HG03045 (cell line): Measurements from ENCODE around the gene VIPAS39.

ENCODE experiments used
- ATAC-seq: cut with Tn5 transposase; IDR thresholded peaks from one replicate; pipeline ENCODE4 v1.9.1; 2021; ENCODE audit warnings: mild to moderate bottlenecking, moderate library complexity; ENCODE audit not compliant: unreplicated experiment

The VIPAS39 gene

DNA sequence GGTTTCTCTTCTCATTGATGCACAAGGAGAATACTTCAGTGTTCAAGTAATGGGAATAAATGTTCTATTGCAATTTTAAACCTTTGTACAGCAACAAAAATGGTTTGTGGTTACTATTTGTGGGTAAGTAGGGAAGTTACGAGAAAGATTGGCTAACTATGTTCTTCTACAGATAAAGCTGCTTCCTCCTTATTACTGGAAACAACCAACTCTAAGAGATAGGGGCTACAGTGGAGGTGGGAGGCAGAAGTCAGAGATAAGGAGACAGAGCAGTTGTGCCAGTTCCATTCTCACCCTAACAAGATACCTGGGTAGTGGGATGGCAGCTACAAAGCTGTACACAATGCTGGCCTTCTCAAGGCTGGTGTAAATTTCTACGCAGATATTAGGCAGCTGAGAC lies 50.2 kb downstream of the VIPAS39 start:
- no peak for ATAC-seq

GRCh38 chr14:77406718-77407117 lies 50.7 kb downstream of the VIPAS39 start:
- ATAC-seq = no peak

GRCh38 chr14:77406086-77406485 lies 51.3 kb downstream of the VIPAS39 start:
- ATAC-seq = no peak

DNA sequence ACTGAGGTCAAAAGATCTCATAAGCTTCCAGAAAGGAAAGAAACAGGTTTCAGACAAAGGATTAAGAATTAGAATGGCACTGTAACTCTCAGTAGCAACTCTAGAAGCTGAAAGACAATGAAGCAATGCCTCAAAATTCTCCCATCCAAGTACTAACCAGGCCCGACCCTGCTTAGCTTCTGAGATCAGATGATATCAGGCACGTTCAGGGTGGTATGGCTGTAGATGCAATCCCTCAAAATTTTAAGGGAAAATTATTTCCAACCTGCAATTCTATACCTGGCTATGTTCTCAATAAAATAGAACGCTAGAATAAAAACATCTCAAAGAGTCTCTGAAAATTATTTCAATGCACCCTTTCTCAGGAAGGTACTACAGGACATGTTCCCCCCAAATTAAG lies 53.6 kb downstream of the VIPAS39 start:
- ATAC-seq = no peak

- ATAC-seq = no peak
Observed at GRCh38 chr14:77400216-77400615, 57.2 kb downstream of the VIPAS39 start.

GRCh38 chr14:77390188-77390587 lies 67.2 kb downstream of the VIPAS39 start:
- no peak for ATAC-seq

DNA sequence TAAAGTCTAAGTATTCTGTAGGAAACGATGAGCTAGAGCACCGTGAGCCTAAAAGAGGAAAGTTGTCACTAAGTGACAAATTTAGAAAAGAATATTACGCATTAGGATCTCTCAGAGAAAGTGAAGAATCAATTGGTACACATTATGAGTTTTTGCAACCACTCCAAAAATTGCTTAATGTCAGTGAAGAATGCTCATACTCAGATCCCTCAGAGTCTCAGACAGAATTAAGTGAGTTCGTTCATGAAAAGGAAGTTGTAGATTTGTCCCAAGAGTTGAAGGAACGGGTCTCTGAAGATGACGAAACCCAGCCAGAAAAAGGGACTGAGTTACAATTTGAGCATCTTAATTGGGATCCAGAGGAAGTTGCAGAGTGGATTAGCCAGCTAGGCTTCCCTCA lies 78.7 kb downstream of the VIPAS39 start:
- no peak for ATAC-seq

- ATAC-seq = peak; percentile 0
Observed at GRCh38 chr14:77377502-77377844, 79.9 kb downstream of the VIPAS39 start.

GRCh38 chr14:77376771-77377501 lies 80.5 kb downstream of the VIPAS39 start, which contains the start of the genes SAMD15 and TMED8:
SAMD15 (plus strand) TSS chr14:77377379; CDS start chr14:77377419, 40 bp downstream.
TMED8 (minus strand) TSS chr14:77377094; CDS start chr14:77377053, 41 bp downstream.
- peak; percentile 89 for ATAC-seq
